ENCODE results near the gene MMP28. TPM values are rescaled to one million over a fixed set of nuclear protein-coding genes. Genes with fewer than 3 reads are reported as not detected.

The MMP28 gene
- total RNA-seq, 1 experiment from 2014 or later, result 2.4 TPM

- intact Hi-C loops (cut with micrococcal nuclease), result no loop called here
- peaks cover 15% of the 10 kb centered on the region for H3K36me3 ChIP-seq (ENCODE audit: low read depth, low read length)
- no peaks in the 10 kb centered on the region for H3K27me3 ChIP-seq (ENCODE audit: low read length)
- CTCF ChIA-PET, result no interaction called here
- H3K4me2 ChIP-seq (ENCODE audit: low read length), result no peak overlapping the region
- no peaks in the 10 kb centered on the region for H3K9me2 ChIP-seq (replicated peaks; ENCODE audit: low read length)
- BruUV-seq (replicated peaks), result no TSS peak
- H3K9ac ChIP-seq (ENCODE audit: low read length), result no peak overlapping the region
- H3K4me1 ChIP-seq (ENCODE audit: insufficient read depth, low read length), result no peaks in the 10 kb centered on the region
- H4K20me1 ChIP-seq (ENCODE audit: low read length), result no peaks in the 10 kb centered on the region
- no peak overlapping the region for H3K27ac ChIP-seq (ENCODE audit: low read length)
- DNase-seq (no peak), ATAC-seq (no peak)
- POLR2A ChIA-PET (ENCODE audit: unreplicated experiment), result no interaction called here
- H3F3A ChIP-seq (ENCODE audit: low read length, unreplicated experiment), result no peaks in the 10 kb centered on the region
- H3K9me3 ChIP-seq (ENCODE audit: low read length), result no peaks in the 10 kb centered on the region
- H2AFZ ChIP-seq (ENCODE audit: low read length), result no peak overlapping the region
- no peak overlapping the region for H3K4me3 ChIP-seq (ENCODE audit: low read length)
- TF ChIP-seq EZH2phosphoT487 (IDR thresholded peaks at IDR 0.05; ENCODE audit: borderline replicate concordance, low read length) (no peak), CTCF (conservative IDR thresholded peaks at IDR 0.05; ENCODE audit: low read depth, low read length) (no peak), EZH2 (IDR thresholded peaks at IDR 0.05; ENCODE audit: low read length, unreplicated experiment) (no peak)
- no peaks in the 10 kb centered on the region for H3K79me2 ChIP-seq (ENCODE audit: low read length)
Measured at GRCh38 chr17:35728551-35728950, 66.9 kb downstream of the MMP28 start.

GRCh38 chr17:35727635-35728034 lies 67.8 kb downstream of the MMP28 start:
- CTCF ChIA-PET, result no interaction called here
- DNase-seq (no peak), ATAC-seq (no peak)
- no peak overlapping the region for H3K4me3 ChIP-seq (ENCODE audit: low read length)
- no peaks in the 10 kb centered on the region for H3K9me2 ChIP-seq (replicated peaks; ENCODE audit: low read length)
- no peaks in the 10 kb centered on the region for H3K79me2 ChIP-seq (ENCODE audit: low read length)
- BruUV-seq (replicated peaks), result no TSS peak
- H3K9me3 ChIP-seq (ENCODE audit: low read length), result no peaks in the 10 kb centered on the region
- H4K20me1 ChIP-seq (ENCODE audit: low read length), result no peaks in the 10 kb centered on the region
- intact Hi-C loops (cut with micrococcal nuclease), result no loop called here
- no peak overlapping the region for H3K27ac ChIP-seq (ENCODE audit: low read length)
- H3F3A ChIP-seq (ENCODE audit: low read length, unreplicated experiment), result no peaks in the 10 kb centered on the region
- H3K4me1 ChIP-seq (ENCODE audit: insufficient read depth, low read length), result no peaks in the 10 kb centered on the region
- H3K4me2 ChIP-seq (ENCODE audit: low read length), result no peak overlapping the region
- POLR2A ChIA-PET (ENCODE audit: unreplicated experiment), result no interaction called here
- peaks cover 19% of the 10 kb centered on the region for H3K36me3 ChIP-seq (ENCODE audit: low read depth, low read length)
- no peak overlapping the region for H2AFZ ChIP-seq (ENCODE audit: low read length)
- no peak for TF ChIP-seq CTCF (conservative IDR thresholded peaks at IDR 0.05; ENCODE audit: low read depth, low read length)
- TF ChIP-seq EZH2 (IDR thresholded peaks at IDR 0.05; ENCODE audit: low read length, unreplicated experiment), result no peak
- no peak for TF ChIP-seq EZH2phosphoT487 (IDR thresholded peaks at IDR 0.05; ENCODE audit: borderline replicate concordance, low read length)
- H3K27me3 ChIP-seq (ENCODE audit: low read length), result no peaks in the 10 kb centered on the region
- no peak overlapping the region for H3K9ac ChIP-seq (ENCODE audit: low read length)

- H3K9me2 ChIP-seq (replicated peaks; ENCODE audit: low read length), result no peaks in the 10 kb centered on the region
- H3K9me3 ChIP-seq (ENCODE audit: low read length), result no peaks in the 10 kb centered on the region
- no TSS peak for BruUV-seq (replicated peaks)
- no peak overlapping the region for H3K27ac ChIP-seq (ENCODE audit: low read length)
- no peaks in the 10 kb centered on the region for H3K79me2 ChIP-seq (ENCODE audit: low read length)
- ChIA-PET POLR2A (ENCODE audit: unreplicated experiment) (no interaction called here), CTCF (no interaction called here)
- intact Hi-C loops (cut with micrococcal nuclease), result no loop called here
- no peak overlapping the region for H3K4me3 ChIP-seq (ENCODE audit: low read length)
- TF ChIP-seq EZH2phosphoT487 (IDR thresholded peaks at IDR 0.05; ENCODE audit: borderline replicate concordance, low read length) (no peak), CTCF (conservative IDR thresholded peaks at IDR 0.05; ENCODE audit: low read depth, low read length) (no peak), EZH2 (IDR thresholded peaks at IDR 0.05; ENCODE audit: low read length, unreplicated experiment) (no peak)
- H3K36me3 ChIP-seq (ENCODE audit: low read depth, low read length), result peaks cover 19% of the 10 kb centered on the region
- H2AFZ ChIP-seq (ENCODE audit: low read length), result no peak overlapping the region
- no peaks in the 10 kb centered on the region for H4K20me1 ChIP-seq (ENCODE audit: low read length)
- no peak overlapping the region for H3K9ac ChIP-seq (ENCODE audit: low read length)
- DNase-seq (no peak), ATAC-seq (no peak)
- no peaks in the 10 kb centered on the region for H3F3A ChIP-seq (ENCODE audit: low read length, unreplicated experiment)
- H3K4me1 ChIP-seq (ENCODE audit: insufficient read depth, low read length), result no peaks in the 10 kb centered on the region
- no peaks in the 10 kb centered on the region for H3K27me3 ChIP-seq (ENCODE audit: low read length)
- no peak overlapping the region for H3K4me2 ChIP-seq (ENCODE audit: low read length)
Measured at GRCh38 chr17:35726953-35727460, 68.4 kb downstream of the MMP28 start.

All from PC-3 (cell line).